GM12878 (cell line): Measurements from ENCODE around the gene DHX34. TPM values are rescaled to one million over a fixed set of nuclear protein-coding genes. Genes with fewer than 3 reads are reported as not detected.

Experiments used
- ATF3 ChIP-seq: IDR thresholded peaks from 2 replicates; pipeline ENCODE4 v1.6.1; 2011; ENCODE audit warnings: low read depth, mild to moderate bottlenecking, low read length, moderate library complexity, borderline replicate concordance; ENCODE audit errors: extremely low read depth
- ATF7 ChIP-seq: fragments of 450-650 bp; IDR thresholded peaks from 2 replicates; pipeline ENCODE4 v1.6.1; 2016; ENCODE audit warnings: low read depth, mild to moderate bottlenecking
- BACH1 ChIP-seq: fragments of 450-650 bp; IDR thresholded peaks from 2 replicates; pipeline ENCODE4 v1.6.1; 2017; ENCODE audit warnings: mild to moderate bottlenecking, borderline replicate concordance
- BCL3 ChIP-seq: IDR thresholded peaks from 2 replicates; pipeline ENCODE4 v1.6.1; 2011; ENCODE audit warnings: borderline replicate concordance, low read depth, mild to moderate bottlenecking, moderate library complexity, low read length; ENCODE audit not compliant: insufficient read depth, poor library complexity, severe bottlenecking
- BMI1 ChIP-seq: fragments of 450-650 bp; IDR thresholded peaks from 2 replicates; pipeline ENCODE4 v1.6.1; 2016; ENCODE audit warnings: mild to moderate bottlenecking, moderate library complexity, borderline replicate concordance
- BRCA1 ChIP-seq: IDR thresholded peaks from 2 replicates; pipeline ENCODE4 v1.6.1; 2011; ENCODE audit warnings: low read depth, low read length, improper control_type of control experiment
- E2F8 ChIP-seq: fragments of 450-650 bp; IDR thresholded peaks from 2 replicates; pipeline ENCODE4 v1.6.1; 2018; ENCODE audit warnings: mild to moderate bottlenecking, low read depth, moderate library complexity; ENCODE audit not compliant: partially characterized antibody
- E4F1 ChIP-seq: fragments of 450-650 bp; IDR thresholded peaks from 2 replicates; pipeline ENCODE4 v1.6.1; 2018; ENCODE audit warnings: borderline replicate concordance, mild to moderate bottlenecking; ENCODE audit not compliant: partially characterized antibody
- ESRRA ChIP-seq: IDR thresholded peaks from 2 replicates; pipeline ENCODE4 v1.6.1; 2012; ENCODE audit warnings: mild to moderate bottlenecking, low read length, improper control_type of control experiment
- HCFC1 ChIP-seq: fragments of 150-350 bp; IDR thresholded peaks from 2 replicates; pipeline ENCODE4 v1.6.1; 2014; ENCODE audit warnings: low read length
- IKZF1 ChIP-seq: fragments of 450-650 bp; conservative IDR thresholded peaks from 2 replicates; pipeline ENCODE4 v1.6.1; 2017; ENCODE audit warnings: antibody characterized with exemption, mild to moderate bottlenecking
- NFYB ChIP-seq: IDR thresholded peaks from 2 replicates; pipeline ENCODE4 v1.6.1; 2011; ENCODE audit warnings: low read depth, mild to moderate bottlenecking, low read length, improper control_type of control experiment, moderate library complexity; ENCODE audit not compliant: insufficient read depth
- NR2F1 ChIP-seq: fragments of 450-650 bp; conservative IDR thresholded peaks from 2 replicates; pipeline ENCODE4 v1.6.1; 2017; ENCODE audit warnings: mild to moderate bottlenecking
- PAX8 ChIP-seq: fragments of 450-650 bp; IDR thresholded peaks from 2 replicates; pipeline ENCODE4 v1.6.1; 2017; ENCODE audit warnings: mild to moderate bottlenecking, moderate library complexity
- RAD21 ChIP-seq: IDR thresholded peaks from 2 replicates; pipeline ENCODE4 v1.6.1; 2011; ENCODE audit warnings: mild to moderate bottlenecking, low read depth, low read length, moderate library complexity; ENCODE audit not compliant: insufficient read depth
- SIN3A ChIP-seq: IDR thresholded peaks from 2 replicates; pipeline ENCODE4 v1.6.1; 2012; ENCODE audit warnings: low read depth, low read length, improper control_type of control experiment
- SMAD5 ChIP-seq: IDR thresholded peaks from 2 replicates; pipeline ENCODE4 v1.6.1; 2016; ENCODE audit warnings: antibody characterized with exemption, low read depth
- SP1 ChIP-seq: IDR thresholded peaks from one replicate; pipeline ENCODE4 v1.6.1; 2011; ENCODE audit warnings: low read depth, low read length
- SPI1 ChIP-seq: IDR thresholded peaks from 2 replicates; pipeline ENCODE4 v1.6.1; 2011; ENCODE audit warnings: low read depth, mild to moderate bottlenecking, low read length, moderate library complexity, borderline replicate concordance; ENCODE audit not compliant: insufficient read depth
- SUZ12 ChIP-seq: fragments of 200-600 bp; sonication (generic); IDR thresholded peaks from one replicate; pipeline ENCODE4 v1.6.1; 2018; ENCODE audit warnings: antibody characterized with exemption, mild to moderate bottlenecking; ENCODE audit not compliant: unreplicated experiment
- WRNIP1 ChIP-seq: IDR thresholded peaks from 2 replicates; pipeline ENCODE4 v1.6.1; 2011; ENCODE audit warnings: low read depth, low read length, improper control_type of control experiment, borderline replicate concordance
- YBX1 ChIP-seq: fragments of 450-650 bp; IDR thresholded peaks from 2 replicates; pipeline ENCODE4 v1.6.1; 2016; ENCODE audit warnings: antibody characterized with exemption
- polyA plus RNA-seq, 11 experiments: library from polyadenylated mRNA; depleted of rRNA in 4 of 11; unstranded in 6 of 11; stranded (reverse) in 5 of 11; fragments of >200 nt; fragmentation: Nextera tagmentation in 4 of 11; fragmentation: Illumina TruSeq in 1 of 11; extraction: Ambion mirVana in 4 of 11; extraction: Trizol in 1 of 11; gene quantifications; 1 replicate in 1 of 11; 2 replicates in 10 of 11; pipeline versions ENCODE4 v1.2.1 to v1.2.3, GENCODE V29; 2011 to 2016; ENCODE audit warnings: inconsistent platforms in 2 of 11, missing spikeins in 2 of 11, low read depth in 1 of 11
- total RNA-seq, 4 experiments: library from RNA; depleted of rRNA in 3 of 4; stranded (reverse); fragments of >200 nt in 3 of 4; fragmentation: Illumina TruSeq in 1 of 4; extraction: Trizol in 1 of 4; gene quantifications; 2 replicates each; pipeline versions ENCODE4 v1.2.1 to v1.2.3, GENCODE V29; 2013 to 2021

The DHX34 gene
- total and polyA plus RNA-seq, 10 of the 15 experiments (the other 5 are each of a cell fraction or from before 2014, with no cell fraction given), result 0.19 to 16.9 (median 10.5) TPM

- TF ChIP-seq BRCA1 (no peak), SMAD5 (peak; percentile 80; the same call in 1 of the 2 replicates), E2F8 (no peak), ESRRA (no peak), BMI1 (no peak), HCFC1 (peak; percentile 57), YBX1 (no peak), IKZF1 (peak; percentile 90), ATF3 (peak; percentile 32; the same call in 1 of the 2 replicates), ATF7 (no peak), BACH1 (no peak; the same call in 1 of the 2 replicates), NFYB (peak; percentile 90), SIN3A (0 out of 2 replicates have a peak, but pooled peaks have one; percentile 81), PAX8 (no peak), SP1 (peak; percentile 92), WRNIP1 (no peak), E4F1 (peak; percentile 66), BCL3 (no peak), NR2F1 (no peak), SUZ12 (no peak), RAD21 (no peak), SPI1 (peak; percentile 48; the same call in 1 of the 2 replicates)
These were observed at the start of gene DHX34 (continued) for GRCh38 chr19:47348819-47349795.
